PC-9 (cell line): ENCODE data around the gene SSBP2.

Experiments
- EZH2 ChIP-seq: fragments of 200-600 bp; sonication (generic); IDR thresholded peaks from 2 replicates; pipeline ENCODE4 v1.8.0; 2017; ENCODE audit warnings: antibody characterized with exemption, low read depth
- TF ChIP-seq, protein P1 (sequence below): fragments of 200-600 bp; sonication (generic); conservative IDR thresholded peaks from 2 replicates; pipeline ENCODE4 v1.6.1; 2017; ENCODE audit warnings: mixed run types, antibody characterized with exemption, mild to moderate bottlenecking, moderate library complexity

GRCh38 chr5:81632679-81633078 is 118.2 kb downstream of the SSBP2 start:
- TF ChIP-seq EZH2, result no peak
- TF ChIP-seq, protein P1, sequence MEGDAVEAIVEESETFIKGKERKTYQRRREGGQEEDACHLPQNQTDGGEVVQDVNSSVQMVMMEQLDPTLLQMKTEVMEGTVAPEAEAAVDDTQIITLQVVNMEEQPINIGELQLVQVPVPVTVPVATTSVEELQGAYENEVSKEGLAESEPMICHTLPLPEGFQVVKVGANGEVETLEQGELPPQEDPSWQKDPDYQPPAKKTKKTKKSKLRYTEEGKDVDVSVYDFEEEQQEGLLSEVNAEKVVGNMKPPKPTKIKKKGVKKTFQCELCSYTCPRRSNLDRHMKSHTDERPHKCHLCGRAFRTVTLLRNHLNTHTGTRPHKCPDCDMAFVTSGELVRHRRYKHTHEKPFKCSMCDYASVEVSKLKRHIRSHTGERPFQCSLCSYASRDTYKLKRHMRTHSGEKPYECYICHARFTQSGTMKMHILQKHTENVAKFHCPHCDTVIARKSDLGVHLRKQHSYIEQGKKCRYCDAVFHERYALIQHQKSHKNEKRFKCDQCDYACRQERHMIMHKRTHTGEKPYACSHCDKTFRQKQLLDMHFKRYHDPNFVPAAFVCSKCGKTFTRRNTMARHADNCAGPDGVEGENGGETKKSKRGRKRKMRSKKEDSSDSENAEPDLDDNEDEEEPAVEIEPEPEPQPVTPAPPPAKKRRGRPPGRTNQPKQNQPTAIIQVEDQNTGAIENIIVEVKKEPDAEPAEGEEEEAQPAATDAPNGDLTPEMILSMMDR, result no peak
